ENCODE measurements around the gene PDX1. TPM values are rescaled to one million over a fixed set of nuclear protein-coding genes. Genes with fewer than 3 reads are reported as not detected.

The PDX1 gene
- total RNA-seq, 1 experiment from 2014 or later, result 1.7 TPM

DNA sequence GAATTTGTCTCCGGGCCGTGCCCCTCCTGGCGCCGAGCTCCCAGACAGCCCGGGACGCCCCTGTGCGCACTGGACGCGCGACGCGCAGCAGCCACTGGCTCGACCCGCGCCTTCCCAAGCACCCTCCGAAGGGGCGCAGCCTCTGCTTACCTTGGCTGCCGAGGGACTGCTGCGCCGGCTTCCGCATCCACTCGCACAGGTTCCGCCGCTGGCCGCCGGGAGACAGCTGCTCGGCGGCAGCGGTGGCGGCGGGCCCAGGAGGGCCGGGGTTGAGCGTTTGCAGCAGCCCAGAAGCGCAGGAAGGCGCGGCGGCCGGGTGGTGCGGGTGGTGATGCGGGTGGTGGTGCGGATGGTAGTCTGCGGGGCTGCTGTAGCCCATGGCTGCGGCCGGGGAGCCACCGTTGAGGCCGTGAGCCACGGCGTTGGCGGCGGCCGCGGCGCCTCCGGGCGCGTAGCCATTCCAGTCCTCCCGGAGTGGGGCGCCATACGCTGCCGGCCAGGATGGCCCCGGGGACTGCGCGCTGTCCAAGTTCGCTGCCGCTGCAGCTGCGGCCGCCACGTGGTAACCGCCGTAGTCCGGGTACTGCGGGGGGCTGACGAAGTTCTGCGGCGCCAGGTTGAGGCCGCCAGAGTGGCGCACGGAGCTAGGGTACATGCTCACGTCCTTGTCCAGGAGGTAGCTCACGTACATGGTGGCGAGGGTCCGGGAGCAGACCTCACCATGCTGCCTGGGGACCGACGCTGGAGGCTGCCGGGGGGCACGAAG, 48.7 kb downstream of the PDX1 start:
- ChIA-PET CTCF (interaction anchor here (1.1 to 2.9 kb wide), 6 partner anchors 10 to 606 kb away, joined by 3 to 14 read pairs (median 8); no protein-coding TSS in a partner anchor), RAD21 (ENCODE audit: low non-redundant PET in 1 of 2, low total read pairs in 2 of 2, uncharacterized antibody in 2 of 2, unreplicated experiment in 2 of 2) (no interaction called here), POLR2A (interaction anchor here (0.9 to 1.9 kb wide), 5 partner anchors 10 to 606 kb away, joined by 3 to 5 read pairs (median 3); no protein-coding TSS in a partner anchor)
- Histone ChIP-seq H3K9me2 (ENCODE audit: insufficient read depth) (no peaks in the 10 kb centered on the region), H3K27me3 (ENCODE audit: insufficient read depth, low read length) (no peaks in the 10 kb centered on the region), H3K4me3 (replicated peaks in 1 of 2; ENCODE audit: low read depth in 1 of 2, low read length in 2 of 2) (peak overlapping the region; percentile 81 to 84), H3K4me1 (ENCODE audit: control insufficient read depth in 1 of 2, insufficient read depth in 2 of 2, low read length in 2 of 2) (peaks cover 6 to 20% of the 10 kb centered on the region in 2 experiments; a peak in 3 of 4 replicates), H3K36me3 (ENCODE audit: control insufficient read depth in 1 of 2, insufficient read depth in 2 of 2, low read length in 2 of 2) (no peaks in the 10 kb centered on the region; a peak in 1 of 4 replicates), H3K9ac (ENCODE audit: low read length) (peak overlapping the region; percentile 94), H3K4me2 (ENCODE audit: low read length) (peak overlapping the region; percentile 97), H3K79me2 (ENCODE audit: insufficient read depth, low read length) (peaks cover 40% of the 10 kb centered on the region), H2AFZ (ENCODE audit: low read depth, low read length, poor library complexity, severe bottlenecking) (no peak overlapping the region), H3K9me3 (ENCODE audit: control insufficient read depth in 1 of 2, insufficient read depth in 1 of 2, low read depth in 1 of 2, low read length in 2 of 2) (no peaks in the 10 kb centered on the region), H4K20me1 (ENCODE audit: insufficient read depth) (no peaks in the 10 kb centered on the region), H3K27ac (ENCODE audit: low read depth, low read length) (peak overlapping the region; percentile 83)
- no peak for DNase-seq (ENCODE audit: low read depth, low spot score)
- 0 out of 6 replicates have a peak, but pooled peaks of 1 of the 3 experiments have one; percentile 1 for TF ChIP-seq CTCF (IDR thresholded peaks at IDR 0.05 in 2 of 3, conservative IDR thresholded peaks at IDR 0.05 in 1 of 3; ENCODE audit: borderline replicate concordance in 1 of 3, insufficient read depth in 1 of 3, low read depth in 2 of 3, low read length in 2 of 3)
- peak; percentile 75 for TF ChIP-seq ZFX (IDR thresholded peaks at IDR 0.05)
- no peak for TF ChIP-seq EZH2 (IDR thresholded peaks at IDR 0.05)
- TF ChIP-seq, protein P1, sequence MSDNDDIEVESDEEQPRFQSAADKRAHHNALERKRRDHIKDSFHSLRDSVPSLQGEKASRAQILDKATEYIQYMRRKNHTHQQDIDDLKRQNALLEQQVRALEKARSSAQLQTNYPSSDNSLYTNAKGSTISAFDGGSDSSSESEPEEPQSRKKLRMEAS (IDR thresholded peaks at IDR 0.05), result peak; percentile 64
- peak; percentile 64 for ATAC-seq
- intact Hi-C loops (cut with micrococcal nuclease), result loop anchor here (5.0 kb wide), 1 partner anchor 586 kb away; no protein-coding TSS in a partner anchor
- BruUV-seq (replicated peaks), result no TSS peak

Measured in HCT116 (cell line).